ENCODE data around the gene MTTP. TPM values are rescaled to one million over a fixed set of nuclear protein-coding genes. Genes with fewer than 3 reads are reported as not detected.

Gene MTTP
- total RNA-seq, 1 donor from 2014 or later: not detected

GRCh38 chr4:99670409-99671073 is 95.9 kb downstream of the MTTP start:
- no peak for DNase-seq (ENCODE audit: low spot score)

Other genes starting within 250 kb of the MTTP start
- 43.5 TPM for gene ADH1C, start 222.1 kb upstream of the MTTP start, total RNA-seq
- gene ADH7, start 139.5 kb upstream of the MTTP start, total RNA-seq: not detected
- gene C4orf17, start 63.8 kb upstream of the MTTP start, total RNA-seq: not detected
- 12.5 TPM for gene TRMT10A, start 10.8 kb upstream of the MTTP start, total RNA-seq
- not detected for gene C4orf54, start 83.0 kb downstream of the MTTP start, total RNA-seq
- gene DAPP1, start 242.0 kb downstream of the MTTP start, total RNA-seq: 25.3 TPM

Measured in ureter (tissue), 1 donor.